Measurements from ENCODE around the gene CASS4.

CASS4 gene

DNA sequence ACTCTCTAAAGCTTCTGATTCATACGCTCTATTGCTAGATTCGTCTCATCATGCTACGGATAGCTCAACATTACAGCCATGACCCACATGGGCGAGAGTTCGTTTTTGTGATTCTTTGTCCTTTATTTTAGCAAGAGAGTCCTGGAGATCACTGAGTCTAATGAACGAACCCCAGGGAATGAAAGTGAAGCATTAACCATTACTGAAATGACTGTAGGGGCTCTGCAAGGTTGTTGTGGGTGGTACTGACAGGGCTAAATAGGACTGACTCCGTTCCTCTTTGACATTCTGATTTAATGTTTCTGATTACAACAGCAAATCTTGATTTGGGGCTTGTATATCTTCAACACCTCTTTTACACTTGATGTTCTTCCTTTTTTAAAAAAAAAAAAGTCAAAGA lies 42.7 kb downstream of the CASS4 start:
- TF ChIP-seq, protein P1, sequence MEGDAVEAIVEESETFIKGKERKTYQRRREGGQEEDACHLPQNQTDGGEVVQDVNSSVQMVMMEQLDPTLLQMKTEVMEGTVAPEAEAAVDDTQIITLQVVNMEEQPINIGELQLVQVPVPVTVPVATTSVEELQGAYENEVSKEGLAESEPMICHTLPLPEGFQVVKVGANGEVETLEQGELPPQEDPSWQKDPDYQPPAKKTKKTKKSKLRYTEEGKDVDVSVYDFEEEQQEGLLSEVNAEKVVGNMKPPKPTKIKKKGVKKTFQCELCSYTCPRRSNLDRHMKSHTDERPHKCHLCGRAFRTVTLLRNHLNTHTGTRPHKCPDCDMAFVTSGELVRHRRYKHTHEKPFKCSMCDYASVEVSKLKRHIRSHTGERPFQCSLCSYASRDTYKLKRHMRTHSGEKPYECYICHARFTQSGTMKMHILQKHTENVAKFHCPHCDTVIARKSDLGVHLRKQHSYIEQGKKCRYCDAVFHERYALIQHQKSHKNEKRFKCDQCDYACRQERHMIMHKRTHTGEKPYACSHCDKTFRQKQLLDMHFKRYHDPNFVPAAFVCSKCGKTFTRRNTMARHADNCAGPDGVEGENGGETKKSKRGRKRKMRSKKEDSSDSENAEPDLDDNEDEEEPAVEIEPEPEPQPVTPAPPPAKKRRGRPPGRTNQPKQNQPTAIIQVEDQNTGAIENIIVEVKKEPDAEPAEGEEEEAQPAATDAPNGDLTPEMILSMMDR (IDR thresholded peaks at IDR 0.05) = no peak

DNA sequence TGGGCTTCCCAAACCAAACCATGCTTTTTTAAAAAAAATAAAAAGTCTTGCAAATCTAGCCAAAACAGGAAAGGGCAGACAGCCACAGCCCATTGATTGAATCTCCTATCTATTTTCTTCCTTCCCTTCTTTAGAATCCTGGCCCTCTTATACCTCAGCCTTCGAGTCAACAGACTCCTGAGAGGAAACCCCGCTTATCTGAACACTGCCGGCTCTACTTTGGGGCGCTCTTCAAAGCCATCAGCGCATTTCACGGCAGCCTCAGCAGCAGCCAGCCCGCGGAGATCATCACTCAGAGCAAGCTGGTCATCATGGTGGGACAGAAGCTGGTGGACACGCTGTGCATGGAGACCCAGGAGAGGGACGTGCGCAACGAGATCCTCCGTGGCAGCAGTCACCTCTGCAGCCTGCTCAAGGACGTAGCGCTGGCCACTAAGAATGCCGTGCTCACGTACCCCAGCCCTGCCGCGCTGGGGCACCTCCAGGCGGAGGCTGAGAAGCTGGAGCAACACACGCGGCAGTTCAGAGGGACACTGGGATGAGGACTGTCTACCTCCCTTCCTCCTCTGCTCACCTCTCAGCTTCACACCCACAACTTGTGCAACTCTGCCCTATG lies 46.3 kb downstream of the CASS4 start:
- TF ChIP-seq, protein P1 (IDR thresholded peaks at IDR 0.05) = no peak

DNA sequence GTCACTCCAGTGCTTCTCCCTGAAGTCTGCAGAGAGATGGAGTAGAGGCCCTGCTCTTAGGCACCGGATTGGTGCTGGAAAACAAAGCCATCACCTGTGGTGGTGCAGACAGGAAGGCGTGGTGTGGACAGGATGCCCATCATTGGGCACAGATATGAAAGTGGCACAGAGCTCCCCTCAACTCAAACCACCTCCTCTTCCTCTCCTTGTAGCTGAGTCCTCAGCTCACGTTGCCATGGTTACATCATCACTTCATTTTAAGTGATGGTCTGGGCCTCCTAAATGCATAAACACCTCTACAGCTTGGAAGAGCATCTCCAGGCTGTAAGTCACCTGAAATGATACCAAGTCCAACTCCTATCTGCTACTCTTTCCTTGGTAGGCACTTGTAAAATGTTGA lies 48.4 kb downstream of the CASS4 start:
- TF ChIP-seq, protein P1 (IDR thresholded peaks at IDR 0.05) = no peak

DNA sequence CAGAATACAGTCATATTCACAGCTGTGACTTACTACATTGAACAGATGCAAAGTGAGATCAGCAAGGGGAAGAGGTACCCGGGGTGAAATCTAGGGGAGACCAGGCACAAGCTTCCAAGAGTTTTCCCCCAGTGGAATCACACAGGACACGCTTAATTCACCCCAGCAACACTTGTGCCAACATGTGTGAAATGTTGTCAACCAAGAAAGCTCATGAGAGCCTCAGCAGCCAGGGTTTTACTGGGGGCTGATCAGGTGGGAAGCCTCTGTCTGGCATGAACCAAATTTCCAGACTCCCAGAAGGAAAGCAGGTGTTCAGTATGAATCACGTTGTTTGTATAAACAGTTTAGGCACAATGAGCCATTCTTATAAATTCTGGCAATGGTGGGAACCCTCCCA lies 49.5 kb downstream of the CASS4 start:
- TF ChIP-seq, protein P1 (IDR thresholded peaks at IDR 0.05) = no peak

DNA sequence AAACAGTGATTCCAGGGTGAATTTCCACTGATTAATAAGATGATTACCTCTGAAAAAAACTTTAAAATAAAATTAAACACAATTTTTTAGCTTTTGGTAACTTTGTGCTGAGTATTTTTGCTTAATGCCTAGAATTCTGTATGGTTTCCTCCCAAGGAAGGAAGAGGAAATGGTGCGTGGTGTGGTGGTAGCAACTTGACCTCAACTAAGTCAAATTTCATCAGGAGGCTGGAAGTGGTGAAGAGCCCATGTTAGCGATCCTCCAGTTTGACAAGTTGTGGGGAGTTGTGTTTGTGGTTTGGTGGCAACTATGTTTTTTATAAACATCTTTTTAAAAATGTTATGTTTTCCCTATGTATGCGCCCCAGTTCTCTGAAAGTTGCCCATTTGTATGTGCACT lies 51.4 kb downstream of the CASS4 start:
- TF ChIP-seq, protein P1 (IDR thresholded peaks at IDR 0.05) = no peak

DNA sequence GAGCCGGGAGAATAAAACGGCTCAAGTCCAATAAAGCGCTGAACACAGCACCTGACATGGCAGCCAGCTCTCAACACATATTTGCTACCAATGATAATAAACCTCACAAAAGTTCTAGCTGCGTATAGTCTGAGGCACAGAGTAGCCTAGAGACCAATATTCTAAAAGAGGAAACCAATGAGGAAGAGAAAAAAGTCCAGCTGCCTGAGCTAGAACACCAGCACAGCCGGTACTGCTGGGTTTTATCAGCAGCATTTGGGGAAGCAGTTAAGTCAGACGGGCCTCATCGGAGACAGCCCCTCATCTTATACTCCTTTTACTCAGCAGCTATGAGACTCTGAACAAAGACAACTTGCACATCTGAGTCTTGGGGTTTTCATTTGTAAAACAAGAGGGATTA lies 53.9 kb downstream of the CASS4 start:
- TF ChIP-seq, protein P1 (IDR thresholded peaks at IDR 0.05) = no peak

DNA sequence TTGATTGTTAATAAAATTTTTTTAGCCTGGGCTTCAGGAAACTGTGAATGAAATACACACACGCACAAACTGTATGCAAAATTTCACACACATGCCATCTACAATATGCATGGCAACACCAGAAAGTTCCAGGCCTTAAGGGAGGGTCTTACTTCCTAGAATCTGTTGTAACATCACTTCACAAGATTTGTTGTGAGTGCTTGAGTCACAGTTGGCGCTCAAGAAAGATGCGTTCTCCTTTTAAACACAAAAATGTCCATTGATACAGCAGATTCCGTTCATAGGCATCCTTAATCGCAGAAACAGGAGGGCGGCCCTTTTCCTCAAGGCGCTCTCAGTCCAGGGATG lies 55.9 kb downstream of the CASS4 start:
- TF ChIP-seq, protein P1 (IDR thresholded peaks at IDR 0.05) = no peak
